Measurements from ENCODE around the gene SPRR2D.

- no peak for TF ChIP-seq POLR2A (IDR thresholded peaks at IDR 0.05; ENCODE audit: low read depth, low read length)
- TF ChIP-seq ELK1 (IDR thresholded peaks at IDR 0.05; ENCODE audit: borderline replicate concordance, low read depth, low read length): no peak
- no peak for TF ChIP-seq MAZ (IDR thresholded peaks at IDR 0.05; ENCODE audit: borderline replicate concordance, low read depth, low read length)
- TF ChIP-seq CTCF (conservative IDR thresholded peaks at IDR 0.05; ENCODE audit: low read depth, low read length): no peak
- TF ChIP-seq MXI1 (IDR thresholded peaks at IDR 0.05; ENCODE audit: borderline replicate concordance, low read depth, low read length): no peak
- TF ChIP-seq MAFK (IDR thresholded peaks at IDR 0.05; ENCODE audit: low read depth, low read length): no peak
- TF ChIP-seq RFX5 (IDR thresholded peaks at IDR 0.05; ENCODE audit: low read depth, low read length): no peak
- TF ChIP-seq USF2 (IDR thresholded peaks at IDR 0.05; ENCODE audit: low read depth, low read length): no peak
- TF ChIP-seq NFE2L2 (IDR thresholded peaks at IDR 0.05; ENCODE audit: low read depth, low read length): no peak
These were observed 43.0 kb downstream of the SPRR2D start for GRCh38 chr1:152997901-152998300.

Measured in IMR-90 (cell line).